IMR-90 (cell line): ENCODE data around the gene OST4. TPM values are rescaled to one million over a fixed set of nuclear protein-coding genes. Genes with fewer than 3 reads are reported as not detected.

Experiments
- ATAC-seq: fragments of 200-7000 bp; cut with Tn5 transposase; 2 replicates; pipeline ENCODE4 v1.9.1; 2020; ENCODE audit warnings: low read depth, mild to moderate bottlenecking, moderate library complexity
- BruUV-seq: library from RNA; stranded (reverse); fragments of 400-500 nt; replicated peaks from 2 replicates; lab custom pipeline; 2021; lab: Mats Ljungman, UMichigan
- CTCF ChIA-PET: fragments of 300-600 bp; formaldehyde crosslinking; extraction: SDS; loops from one replicate; lab custom pipeline; 2021; ENCODE audit warnings: antibody characterized with exemption; lab: Yijun Ruan, JAX
- POLR2A ChIA-PET: fragments of 300-600 bp; sonication (Branson Sonifier 250); formaldehyde crosslinking; loops from one replicate; lab custom pipeline; 2022; ENCODE audit warnings: antibody characterized with exemption; ENCODE audit not compliant: unreplicated experiment; lab: Charles Lee
- DNase-seq: peaks from one replicate; pipeline ENCODE4 v3.0.0; 2013
- H2AFZ ChIP-seq: replicated peaks from 2 replicates; pipeline ENCODE3; 2013; ENCODE audit warnings: low read length, mild to moderate bottlenecking; ENCODE audit not compliant: poor library complexity
- H2AK5ac ChIP-seq: 2 replicates; pipeline ENCODE4 v1.6.1; 2013; ENCODE audit warnings: low read depth, low read length, inconsistent platforms
- H2AK9ac ChIP-seq: replicated peaks from 2 replicates; pipeline ENCODE3; 2013; ENCODE audit warnings: mild to moderate bottlenecking, low read depth, low read length, moderate library complexity; ENCODE audit not compliant: poor library complexity
- H2BK120ac ChIP-seq: 2 replicates; pipeline ENCODE4 v1.6.1; 2013; ENCODE audit warnings: low read depth, low read length, inconsistent platforms
- H2BK15ac ChIP-seq: 3 replicates; pipeline ENCODE4 v1.6.1; 2013; ENCODE audit warnings: low read depth, low read length, inconsistent platforms
- H2BK20ac ChIP-seq: 2 replicates; pipeline ENCODE4 v1.6.1; 2013; ENCODE audit warnings: low read depth, mild to moderate bottlenecking, inconsistent platforms, low read length, moderate library complexity
- H2BK5ac ChIP-seq: 2 replicates; pipeline ENCODE4 v1.6.1; 2013; ENCODE audit warnings: mild to moderate bottlenecking, low read depth, low read length, inconsistent platforms; ENCODE audit not compliant: poor library complexity, severe bottlenecking
- H3K14ac ChIP-seq: replicated peaks from 2 replicates; pipeline ENCODE4 v1.6.1; 2013; ENCODE audit warnings: low read depth, low read length, inconsistent platforms
- H3K18ac ChIP-seq: 2 replicates; pipeline ENCODE4 v1.6.1; 2013; ENCODE audit warnings: low read depth, low read length, control low read depth
- H3K23ac ChIP-seq: 2 replicates; pipeline ENCODE4 v1.6.1; 2013; ENCODE audit warnings: low read depth, low read length, inconsistent platforms
- H3K27ac ChIP-seq: 2 replicates; pipeline ENCODE4 v1.5.1; 2013; ENCODE audit warnings: mild to moderate bottlenecking, control low read depth, low read length; ENCODE audit not compliant: insufficient read depth
- H3K27me3 ChIP-seq: 2 replicates; pipeline ENCODE4 v1.6.1; 2013; ENCODE audit warnings: low read length; ENCODE audit not compliant: control insufficient read depth, insufficient read depth
- H3K36me3 ChIP-seq: 2 replicates; pipeline ENCODE4 v1.6.1; 2013; ENCODE audit warnings: low read length, mixed read lengths; ENCODE audit not compliant: control insufficient read depth, insufficient read depth
- H3K4ac ChIP-seq: 2 replicates; pipeline ENCODE4 v1.6.1; 2013; ENCODE audit warnings: low read depth, low read length, inconsistent platforms
- H3K4me1 ChIP-seq: 2 replicates; pipeline ENCODE4 v1.6.1; 2013; ENCODE audit warnings: low read length, mixed read lengths; ENCODE audit not compliant: control insufficient read depth, insufficient read depth
- H3K4me2 ChIP-seq: 2 replicates; pipeline ENCODE4 v1.6.1; 2013; ENCODE audit warnings: low read depth, mild to moderate bottlenecking, control low read depth, low read length, moderate library complexity
- H3K4me3 ChIP-seq: 2 replicates; pipeline ENCODE4 v1.5.1; 2013; ENCODE audit warnings: low read depth, mild to moderate bottlenecking, control low read depth, low read length, moderate library complexity; ENCODE audit not compliant: insufficient read depth
- H3K56ac ChIP-seq: 2 replicates; pipeline ENCODE4 v1.6.1; 2013; ENCODE audit warnings: low read length, inconsistent platforms; ENCODE audit not compliant: insufficient read depth; ENCODE audit errors: extremely low read depth
- H3K79me1 ChIP-seq, 2 experiments: 2 replicates each; pipeline ENCODE4 v1.6.1; 2013; ENCODE audit warnings: low read length in 2 of 2, inconsistent platforms in 1 of 2, low read depth in 1 of 2
- H3K9ac ChIP-seq: 2 replicates; pipeline ENCODE4 v1.6.1; 2013; ENCODE audit warnings: low read depth, low read length, control low read depth
- H3K9me1 ChIP-seq: 2 replicates; pipeline ENCODE4 v1.6.1; 2013; ENCODE audit warnings: low read length, inconsistent platforms; ENCODE audit not compliant: insufficient read depth
- H3K9me3 ChIP-seq: 2 replicates; pipeline ENCODE4 v1.6.1; 2013; ENCODE audit warnings: low read length; ENCODE audit not compliant: control insufficient read depth, insufficient read depth
- H4K20me1 ChIP-seq: 2 replicates; pipeline ENCODE4 v1.6.1; 2013; ENCODE audit warnings: low read length, inconsistent platforms; ENCODE audit not compliant: insufficient read depth
- H4K5ac ChIP-seq: 2 replicates; pipeline ENCODE4 v1.6.1; 2013; ENCODE audit warnings: mild to moderate bottlenecking, low read depth, low read length, control low read depth
- H4K8ac ChIP-seq, 2 experiments: 2 replicates each; pipeline ENCODE4 v1.6.1; 2013; ENCODE audit warnings: low read depth in 2 of 2, low read length in 2 of 2, control low read depth in 1 of 2, inconsistent platforms in 1 of 2
- H4K91ac ChIP-seq: 2 replicates; pipeline ENCODE4 v1.6.1; 2013; ENCODE audit warnings: low read depth, low read length, inconsistent platforms; ENCODE audit not compliant: insufficient read depth
- BHLHE40 ChIP-seq: fragments of 150-350 bp; IDR thresholded peaks from 2 replicates; pipeline ENCODE4 v1.6.1; 2016; ENCODE audit warnings: mild to moderate bottlenecking, low read depth, low read length
- CEBPB ChIP-seq: IDR thresholded peaks from 2 replicates; pipeline ENCODE4 v1.6.1; 2012; ENCODE audit warnings: low read depth, low read length, improper control_type of control experiment
- FOS ChIP-seq: fragments of 150-350 bp; IDR thresholded peaks from 2 replicates; pipeline ENCODE4 v1.6.1; 2016; ENCODE audit warnings: low read depth, low read length
- MAFK ChIP-seq: IDR thresholded peaks from 2 replicates; pipeline ENCODE4 v1.6.1; 2012; ENCODE audit warnings: low read depth, low read length, improper control_type of control experiment
- MAZ ChIP-seq: IDR thresholded peaks from 2 replicates; pipeline ENCODE4 v1.6.1; 2012; ENCODE audit warnings: low read depth, mild to moderate bottlenecking, low read length, improper control_type of control experiment, moderate library complexity, borderline replicate concordance
- POLR2A ChIP-seq: IDR thresholded peaks from 2 replicates; pipeline ENCODE4 v1.6.1; 2012; ENCODE audit warnings: mild to moderate bottlenecking, low read depth, low read length
- RAD21 ChIP-seq: IDR thresholded peaks from 2 replicates; pipeline ENCODE4 v1.6.1; 2012; ENCODE audit warnings: low read length, improper control_type of control experiment
- RCOR1 ChIP-seq: IDR thresholded peaks from 2 replicates; pipeline ENCODE4 v1.6.1; 2012; ENCODE audit warnings: mild to moderate bottlenecking, low read length, improper control_type of control experiment; ENCODE audit not compliant: insufficient replicate concordance
- RFX5 ChIP-seq: IDR thresholded peaks from 2 replicates; pipeline ENCODE4 v1.8.0; 2012; ENCODE audit warnings: low read depth, mild to moderate bottlenecking, low read length, moderate library complexity
- SMC3 ChIP-seq: fragments of 150-350 bp; IDR thresholded peaks from 2 replicates; pipeline ENCODE4 v1.6.1; 2016; ENCODE audit warnings: low read depth, mild to moderate bottlenecking, antibody characterized with exemption, low read length, moderate library complexity
- WGBS, 2 experiments: methylation state at CpG; one replicate each; pipeline versions ENCODE4 v1.1.5 to v1.1.7; 2013; ENCODE audit warnings: missing lambda C conversion rate in 2 of 2; ENCODE audit not compliant: insufficient read length in 1 of 2; ENCODE audit errors: extremely low coverage in 2 of 2; 5-methylcytosine and 5-hydroxymethylcytosine counted together
- dilution Hi-C: fragments of 300-500 bp; cut with HindIII; formaldehyde crosslinking; loops from one replicate; pipeline ENCODE4 v1.14.3; 2018; ENCODE audit warnings: low sequenced_read_pairs; ENCODE audit not compliant: unreplicated experiment
- in situ Hi-C: fragments of 300-500 bp; cut with MboI; formaldehyde crosslinking; loops from 3 replicates; pipeline ENCODE4 v1.14.3; 2019; ENCODE audit warnings: low sequenced_read_pairs, inconsistent platforms, mixed read lengths
- intact Hi-C: fragments of 100-400 bp; cut with micrococcal nuclease; formaldehyde crosslinking; loops from 2 replicates; pipeline ENCODE4 v1.10.0; 2022
- polyA plus RNA-seq, 3 experiments: library from polyadenylated mRNA; depleted of rRNA; stranded (reverse); fragments of >200 nt; gene quantifications; 2 replicates each; pipeline ENCODE4 v1.2.3, GENCODE V29; 2012; ENCODE audit warnings: low replicate concordance in 1 of 3
- total RNA-seq: library from RNA; depleted of rRNA; stranded (reverse); fragments of >200 nt; gene quantifications from 2 replicates; pipeline ENCODE4 v1.2.3, GENCODE V29; 2012
- TF ChIP-seq, protein P1 (sequence below): conservative IDR thresholded peaks from 2 replicates; pipeline ENCODE4 v1.5.1; 2012; ENCODE audit warnings: mild to moderate bottlenecking, low read depth, low read length, improper control_type of control experiment
- TF ChIP-seq, protein P2 (sequence below): fragments of 150-350 bp; IDR thresholded peaks from 2 replicates; pipeline ENCODE4 v1.6.1; 2017; ENCODE audit warnings: mild to moderate bottlenecking, antibody characterized with exemption, low read length, low read depth
- TF ChIP-seq, protein P3 (sequence below): fragments of 150-350 bp; IDR thresholded peaks from 2 replicates; pipeline ENCODE4 v1.6.1; 2016; ENCODE audit warnings: low read depth, mild to moderate bottlenecking, low read length, moderate library complexity, borderline replicate concordance

Gene OST4
- total and polyA plus RNA-seq, 2 of the 4 experiments (the other 2 are of a cell fraction): 386 to 806 TPM

DNA sequence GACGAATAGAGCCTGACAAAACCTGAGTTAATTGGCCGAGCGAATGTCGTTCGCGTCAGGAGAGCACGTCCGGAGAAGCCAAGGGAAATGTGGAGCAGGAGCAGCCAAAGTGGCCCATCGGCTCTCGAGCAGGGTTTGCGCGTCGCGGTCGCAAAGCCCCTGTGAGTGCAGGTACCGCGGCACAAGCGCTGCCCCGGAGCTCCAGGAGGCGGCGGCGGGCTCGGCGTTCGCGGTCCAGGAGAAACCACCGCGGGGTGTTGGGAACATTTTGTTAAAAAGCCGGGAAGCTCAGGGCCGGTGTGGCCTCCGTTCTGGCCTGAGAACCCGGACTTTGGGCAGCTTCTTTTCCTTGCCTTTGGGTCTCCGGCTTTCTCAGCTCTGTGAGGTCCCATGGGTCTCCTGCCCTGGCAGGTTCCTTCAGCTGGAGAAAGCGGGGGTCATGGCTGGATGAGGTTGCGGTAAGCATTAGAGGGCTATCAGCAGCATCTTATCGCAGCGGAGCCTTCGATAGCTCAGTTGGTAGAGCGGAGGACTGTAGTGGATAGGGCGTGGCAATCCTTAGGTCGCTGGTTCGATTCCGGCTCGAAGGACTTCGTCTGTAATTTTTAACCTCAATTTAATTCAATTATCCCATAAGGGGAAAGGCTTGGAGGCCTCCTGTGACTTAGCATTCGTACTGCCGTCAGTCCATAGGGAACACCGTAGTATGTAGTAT, 21.0 kb downstream of the OST4 start:
- dilution Hi-C loops: no loop called here
- Histone ChIP-seq H3K79me1 (peaks cover 0 to 19% of the 10 kb centered on the region in 2 experiments; a peak in 2 of 4 replicates), H3K27ac (peak overlapping the region; percentile 27), H3K9ac (peak overlapping the region; percentile 57), H2AK9ac (peak overlapping the region; percentile 81), H4K8ac (peak overlapping the region in 1 of 2 experiments; percentile 28; a peak in 1 of 4 replicates), H3K56ac (peak overlapping the region; percentile 6; the same call in 1 of the 2 replicates), H2BK120ac (no peak overlapping the region), H2AFZ (peak overlapping the region; percentile 93), H3K9me1 (peaks cover 9% of the 10 kb centered on the region), H3K23ac (peak overlapping the region; percentile 48; the same call in 1 of the 2 replicates), H3K4me1 (peaks cover 5% of the 10 kb centered on the region), H4K5ac (0 out of 2 replicates have a peak overlapping the region, but pooled peaks have one; percentile 14), H3K14ac (0 out of 2 replicates have a peak overlapping the region, but pooled peaks have one; percentile 11), H3K9me3 (no peaks in the 10 kb centered on the region), H3K27me3 (no peaks in the 10 kb centered on the region), H3K4me3 (peak overlapping the region; percentile 78), H4K20me1 (peaks cover 13% of the 10 kb centered on the region), H3K4me2 (peak overlapping the region; percentile 85), H2BK5ac (peak overlapping the region; percentile 73), H2BK15ac (no peak overlapping the region), H3K4ac (no peak overlapping the region; the same call in 1 of the 2 replicates), H3K36me3 (peaks cover 14% of the 10 kb centered on the region), H3K18ac (no peak overlapping the region), H2AK5ac (no peak overlapping the region), H4K91ac (no peak overlapping the region), H2BK20ac (no peak overlapping the region)
- DNase-seq: peak; percentile 98
- 1% methylated on average over 27 of the region's 48 CpGs; no CpG with 5 or more reads in 1 of the 2 experiments for WGBS, 2 experiments
- ChIA-PET CTCF (interaction anchor here (1.0 kb wide), 2 partner anchors 31 to 40 kb away, joined by 3 read pairs; no protein-coding TSS in a partner anchor), POLR2A (interaction anchor here (0.5 to 1.2 kb wide), 2 partner anchors 9 to 15 kb away, joined by 3 read pairs; no protein-coding TSS in a partner anchor)
- in situ Hi-C loops: no loop called here
- intact Hi-C loops: loop anchor here (1.0 to 2.0 kb wide), 5 partner anchors 18 to 89 kb away; partner anchors contain the start of genes KHK, OST4 and TMEM214
- ATAC-seq: peak; percentile 83
- BruUV-seq: no TSS peak
- TF ChIP-seq, protein P1, sequence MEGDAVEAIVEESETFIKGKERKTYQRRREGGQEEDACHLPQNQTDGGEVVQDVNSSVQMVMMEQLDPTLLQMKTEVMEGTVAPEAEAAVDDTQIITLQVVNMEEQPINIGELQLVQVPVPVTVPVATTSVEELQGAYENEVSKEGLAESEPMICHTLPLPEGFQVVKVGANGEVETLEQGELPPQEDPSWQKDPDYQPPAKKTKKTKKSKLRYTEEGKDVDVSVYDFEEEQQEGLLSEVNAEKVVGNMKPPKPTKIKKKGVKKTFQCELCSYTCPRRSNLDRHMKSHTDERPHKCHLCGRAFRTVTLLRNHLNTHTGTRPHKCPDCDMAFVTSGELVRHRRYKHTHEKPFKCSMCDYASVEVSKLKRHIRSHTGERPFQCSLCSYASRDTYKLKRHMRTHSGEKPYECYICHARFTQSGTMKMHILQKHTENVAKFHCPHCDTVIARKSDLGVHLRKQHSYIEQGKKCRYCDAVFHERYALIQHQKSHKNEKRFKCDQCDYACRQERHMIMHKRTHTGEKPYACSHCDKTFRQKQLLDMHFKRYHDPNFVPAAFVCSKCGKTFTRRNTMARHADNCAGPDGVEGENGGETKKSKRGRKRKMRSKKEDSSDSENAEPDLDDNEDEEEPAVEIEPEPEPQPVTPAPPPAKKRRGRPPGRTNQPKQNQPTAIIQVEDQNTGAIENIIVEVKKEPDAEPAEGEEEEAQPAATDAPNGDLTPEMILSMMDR: peak; percentile 41
- peak; percentile 90 for TF ChIP-seq MAZ
- TF ChIP-seq RAD21: no peak; the same call in 1 of the 2 replicates
- TF ChIP-seq SMC3: peak; percentile 42
- no peak for TF ChIP-seq CEBPB
- TF ChIP-seq RCOR1: peak; percentile 4
- TF ChIP-seq, protein P2, sequence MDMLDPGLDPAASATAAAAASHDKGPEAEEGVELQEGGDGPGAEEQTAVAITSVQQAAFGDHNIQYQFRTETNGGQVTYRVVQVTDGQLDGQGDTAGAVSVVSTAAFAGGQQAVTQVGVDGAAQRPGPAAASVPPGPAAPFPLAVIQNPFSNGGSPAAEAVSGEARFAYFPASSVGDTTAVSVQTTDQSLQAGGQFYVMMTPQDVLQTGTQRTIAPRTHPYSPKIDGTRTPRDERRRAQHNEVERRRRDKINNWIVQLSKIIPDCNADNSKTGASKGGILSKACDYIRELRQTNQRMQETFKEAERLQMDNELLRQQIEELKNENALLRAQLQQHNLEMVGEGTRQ: no peak; the same call in 1 of the 2 replicates
- TF ChIP-seq RFX5: no peak
- TF ChIP-seq, protein P3, sequence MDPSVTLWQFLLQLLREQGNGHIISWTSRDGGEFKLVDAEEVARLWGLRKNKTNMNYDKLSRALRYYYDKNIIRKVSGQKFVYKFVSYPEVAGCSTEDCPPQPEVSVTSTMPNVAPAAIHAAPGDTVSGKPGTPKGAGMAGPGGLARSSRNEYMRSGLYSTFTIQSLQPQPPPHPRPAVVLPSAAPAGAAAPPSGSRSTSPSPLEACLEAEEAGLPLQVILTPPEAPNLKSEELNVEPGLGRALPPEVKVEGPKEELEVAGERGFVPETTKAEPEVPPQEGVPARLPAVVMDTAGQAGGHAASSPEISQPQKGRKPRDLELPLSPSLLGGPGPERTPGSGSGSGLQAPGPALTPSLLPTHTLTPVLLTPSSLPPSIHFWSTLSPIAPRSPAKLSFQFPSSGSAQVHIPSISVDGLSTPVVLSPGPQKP: no peak
- peak; percentile 98 for TF ChIP-seq POLR2A
- TF ChIP-seq FOS: peak; percentile 98
- no peak for TF ChIP-seq BHLHE40
- TF ChIP-seq MAFK: no peak
